Measurements from ENCODE around the gene HOATZ.
A peak's percentile ranks its signal among the peaks of the same experiment; 100 is the strongest.

The HOATZ gene

GRCh38 chr11:111527279-111527678 lies 12.7 kb downstream of the HOATZ start:
- no peak for TF ChIP-seq CTCF (IDR thresholded peaks at IDR 0.05; ENCODE audit: low read depth, low read length)
- no peak for DNase-seq (ENCODE audit: extremely low read depth, low read depth)

- no peak; the same call in 1 of the 2 replicates for TF ChIP-seq CTCF (IDR thresholded peaks at IDR 0.05; ENCODE audit: low read depth, low read length)
- no peak for DNase-seq (ENCODE audit: extremely low read depth, low read depth)
These were observed 14.0 kb downstream of the HOATZ start for GRCh38 chr11:111528557-111528956.

GRCh38 chr11:111530091-111530490 lies 15.5 kb downstream of the HOATZ start:
- no peak for TF ChIP-seq CTCF (IDR thresholded peaks at IDR 0.05; ENCODE audit: low read depth, low read length)
- no peak for DNase-seq (ENCODE audit: extremely low read depth, low read depth)

- no peak for DNase-seq (ENCODE audit: extremely low read depth, low read depth)
- no peak for TF ChIP-seq CTCF (IDR thresholded peaks at IDR 0.05; ENCODE audit: low read depth, low read length)
These were observed 16.6 kb downstream of the HOATZ start for GRCh38 chr11:111531136-111531535.

- DNase-seq (ENCODE audit: extremely low read depth, low read depth) = peak; percentile 56
- TF ChIP-seq CTCF (IDR thresholded peaks at IDR 0.05; ENCODE audit: low read depth, low read length) = no peak
These were observed 17.2 kb downstream of the HOATZ start for GRCh38 chr11:111531687-111532364.

- TF ChIP-seq CTCF (IDR thresholded peaks at IDR 0.05; ENCODE audit: low read depth, low read length) = no peak
- no peak for DNase-seq (ENCODE audit: extremely low read depth, low read depth)
These were observed 17.8 kb downstream of the HOATZ start for GRCh38 chr11:111532365-111532709.

- DNase-seq (ENCODE audit: extremely low read depth, low read depth) = no peak
- TF ChIP-seq CTCF (IDR thresholded peaks at IDR 0.05; ENCODE audit: low read depth, low read length) = no peak
These were observed 20.7 kb downstream of the HOATZ start for GRCh38 chr11:111535281-111535680.

Measured in AG09319 (cell line).